ENCODE measurements around the gene MRPL10.

MRPL10 gene

DNA sequence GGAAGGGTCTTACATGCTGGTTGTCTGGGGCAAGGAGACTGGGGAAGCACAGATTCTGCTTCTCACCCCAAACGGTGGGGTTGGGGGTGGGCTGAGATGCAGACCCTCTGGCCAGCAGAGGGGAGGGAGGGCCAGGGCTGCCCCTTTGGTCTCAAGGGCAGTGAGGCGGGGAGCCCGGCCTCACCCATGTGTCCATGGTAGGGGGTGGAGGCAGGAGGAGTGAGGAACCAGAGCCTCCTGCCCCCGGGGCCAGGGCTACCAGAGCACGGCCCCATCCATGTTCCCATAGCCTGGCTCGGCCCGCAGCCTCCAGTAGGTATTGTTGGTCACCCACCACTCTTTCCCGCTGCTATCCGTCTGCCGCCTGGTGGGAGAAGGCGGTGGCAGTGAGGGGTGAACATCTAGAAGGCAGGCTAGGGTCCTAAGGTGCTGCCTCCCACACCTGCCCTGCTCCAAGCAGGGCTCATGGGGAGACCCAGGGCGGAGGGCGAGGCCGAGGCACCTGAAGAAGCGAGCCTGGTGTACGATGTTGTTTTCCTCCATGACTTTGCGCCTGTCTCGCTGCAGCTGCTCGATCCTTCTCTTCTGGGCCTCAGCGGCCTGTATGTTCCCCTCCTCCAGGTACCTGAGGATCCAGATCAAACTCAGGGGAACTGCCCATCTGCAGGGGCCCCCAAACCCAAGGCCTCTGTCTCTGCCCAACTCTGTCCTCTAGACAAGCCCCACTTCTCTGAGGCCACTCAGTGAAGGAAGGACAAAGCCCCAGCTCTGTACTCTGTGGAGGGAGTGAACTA lies 23.1 kb downstream of the MRPL10 start:
- no peak for DNase-seq (ENCODE audit: low read depth)
- TF ChIP-seq, protein P1, sequence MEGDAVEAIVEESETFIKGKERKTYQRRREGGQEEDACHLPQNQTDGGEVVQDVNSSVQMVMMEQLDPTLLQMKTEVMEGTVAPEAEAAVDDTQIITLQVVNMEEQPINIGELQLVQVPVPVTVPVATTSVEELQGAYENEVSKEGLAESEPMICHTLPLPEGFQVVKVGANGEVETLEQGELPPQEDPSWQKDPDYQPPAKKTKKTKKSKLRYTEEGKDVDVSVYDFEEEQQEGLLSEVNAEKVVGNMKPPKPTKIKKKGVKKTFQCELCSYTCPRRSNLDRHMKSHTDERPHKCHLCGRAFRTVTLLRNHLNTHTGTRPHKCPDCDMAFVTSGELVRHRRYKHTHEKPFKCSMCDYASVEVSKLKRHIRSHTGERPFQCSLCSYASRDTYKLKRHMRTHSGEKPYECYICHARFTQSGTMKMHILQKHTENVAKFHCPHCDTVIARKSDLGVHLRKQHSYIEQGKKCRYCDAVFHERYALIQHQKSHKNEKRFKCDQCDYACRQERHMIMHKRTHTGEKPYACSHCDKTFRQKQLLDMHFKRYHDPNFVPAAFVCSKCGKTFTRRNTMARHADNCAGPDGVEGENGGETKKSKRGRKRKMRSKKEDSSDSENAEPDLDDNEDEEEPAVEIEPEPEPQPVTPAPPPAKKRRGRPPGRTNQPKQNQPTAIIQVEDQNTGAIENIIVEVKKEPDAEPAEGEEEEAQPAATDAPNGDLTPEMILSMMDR (IDR thresholded peaks at IDR 0.05; ENCODE audit: control insufficient read depth, extremely low read depth, insufficient read depth), result no peak
- no peak overlapping the region for H3K4me3 ChIP-seq (ENCODE audit: low read depth, low read length)

DNA sequence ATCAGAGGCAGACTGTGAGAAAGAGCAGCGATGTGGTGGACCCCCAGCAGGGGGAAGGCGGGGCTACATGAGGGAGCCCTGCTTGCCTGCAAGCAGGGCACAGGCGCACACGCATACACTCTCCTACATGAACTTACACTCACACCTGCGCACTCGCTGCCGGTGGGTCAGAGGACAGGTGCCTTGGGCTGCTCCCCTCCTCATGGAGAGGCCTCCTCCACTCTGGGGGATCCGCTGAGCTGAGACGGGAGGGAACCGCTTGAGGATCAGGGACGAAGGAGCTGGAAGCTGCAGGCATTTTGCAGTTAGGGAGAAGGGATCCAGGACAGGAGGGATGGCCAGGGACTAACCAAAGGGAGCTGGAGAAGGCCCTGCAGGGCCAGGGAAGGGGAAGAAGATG lies 23.9 kb downstream of the MRPL10 start:
- no peak for DNase-seq (ENCODE audit: low read depth)
- H3K4me3 ChIP-seq (ENCODE audit: low read depth, low read length), result no peak overlapping the region
- TF ChIP-seq, protein P1 (IDR thresholded peaks at IDR 0.05; ENCODE audit: control insufficient read depth, extremely low read depth, insufficient read depth), result no peak

DNA sequence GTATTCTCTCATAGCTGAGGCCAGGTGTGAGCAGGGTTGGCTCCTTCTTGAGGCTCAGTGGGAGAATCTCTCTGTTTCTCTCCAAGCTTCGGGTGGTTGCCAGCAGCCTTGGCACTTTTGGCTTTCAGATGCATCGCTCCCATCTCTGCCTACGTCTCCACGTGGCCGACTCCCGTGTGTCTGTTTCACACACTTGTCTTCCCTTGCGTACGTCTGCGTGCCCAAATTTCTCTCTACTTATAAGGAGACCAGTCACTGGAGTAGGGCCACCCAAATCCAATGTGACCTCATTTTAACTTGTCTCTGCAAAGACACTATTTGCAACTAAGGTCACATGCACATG lies 24.5 kb downstream of the MRPL10 start:
- H3K4me3 ChIP-seq (ENCODE audit: low read depth, low read length), result no peak overlapping the region
- no peak for DNase-seq (ENCODE audit: low read depth)
- TF ChIP-seq, protein P1 (IDR thresholded peaks at IDR 0.05; ENCODE audit: control insufficient read depth, extremely low read depth, insufficient read depth), result no peak

DNA sequence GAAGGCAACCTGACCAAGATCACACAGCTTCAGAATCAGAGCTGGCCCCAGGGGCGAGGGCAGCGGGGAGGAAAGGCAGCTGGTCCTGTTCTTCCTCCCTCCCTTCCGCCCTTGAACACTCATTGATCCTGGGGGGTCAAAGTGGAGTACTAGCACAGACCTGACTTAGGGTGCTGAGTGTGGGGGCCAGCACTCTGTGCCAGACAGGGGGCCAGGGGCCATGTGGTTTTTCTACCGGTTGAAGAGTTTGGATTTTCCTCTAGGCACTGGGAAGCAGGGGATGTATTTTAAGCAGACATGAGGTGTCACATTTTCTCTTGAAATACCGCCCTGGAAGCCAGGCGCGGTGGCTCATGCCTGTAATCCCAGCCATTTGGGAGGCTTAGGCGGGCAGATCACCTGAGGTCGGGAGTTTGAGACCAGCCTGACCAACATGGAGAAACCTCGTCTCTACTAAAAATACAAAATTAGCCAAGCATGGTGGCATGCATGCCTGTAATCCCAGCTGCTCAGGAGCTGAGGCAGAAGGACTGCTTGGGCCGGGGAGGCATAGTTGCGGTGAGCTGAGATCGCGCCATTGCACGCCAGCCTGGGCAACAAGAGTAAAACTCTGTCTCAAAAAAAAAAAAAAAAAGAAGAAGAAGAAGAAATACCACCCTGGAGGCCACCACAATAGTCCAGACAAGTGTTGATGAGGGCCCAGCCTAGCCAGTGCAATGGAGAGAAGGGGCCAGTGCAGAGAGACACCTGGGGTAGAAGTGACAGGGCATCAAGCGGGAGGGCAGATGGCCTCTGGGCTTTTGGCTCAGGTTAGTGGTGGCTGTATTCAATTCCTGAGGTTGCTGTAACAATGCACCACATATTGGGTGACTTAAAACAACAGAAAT lies 25.1 kb downstream of the MRPL10 start:
- no peak overlapping the region for H3K4me3 ChIP-seq (ENCODE audit: low read depth, low read length)
- TF ChIP-seq, protein P1 (IDR thresholded peaks at IDR 0.05; ENCODE audit: control insufficient read depth, extremely low read depth, insufficient read depth), result no peak
- DNase-seq (ENCODE audit: low read depth), result no peak

DNA sequence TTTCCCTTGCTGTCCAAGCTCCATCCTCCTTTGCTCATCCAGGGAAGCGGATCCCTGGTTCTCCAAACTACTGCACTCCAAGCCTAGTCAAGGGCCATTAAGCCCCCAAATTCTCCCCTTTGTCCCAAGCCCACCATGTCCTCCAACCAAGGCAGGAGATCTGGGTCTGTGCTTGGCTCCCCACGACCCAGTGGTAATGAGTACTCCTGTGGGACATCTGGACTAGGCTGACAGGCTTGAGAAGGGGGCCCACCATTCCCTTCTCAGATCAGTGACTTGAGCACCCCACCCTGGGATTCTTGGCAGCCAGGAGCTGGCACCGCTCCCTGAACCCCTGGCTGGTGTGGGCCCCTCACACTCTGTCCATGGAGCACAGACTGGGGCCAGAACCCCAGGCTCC lies 26.9 kb downstream of the MRPL10 start:
- H3K4me3 ChIP-seq (ENCODE audit: low read depth, low read length), result no peak overlapping the region
- TF ChIP-seq, protein P1 (IDR thresholded peaks at IDR 0.05; ENCODE audit: control insufficient read depth, extremely low read depth, insufficient read depth), result no peak
- no peak for DNase-seq (ENCODE audit: low read depth)

DNA sequence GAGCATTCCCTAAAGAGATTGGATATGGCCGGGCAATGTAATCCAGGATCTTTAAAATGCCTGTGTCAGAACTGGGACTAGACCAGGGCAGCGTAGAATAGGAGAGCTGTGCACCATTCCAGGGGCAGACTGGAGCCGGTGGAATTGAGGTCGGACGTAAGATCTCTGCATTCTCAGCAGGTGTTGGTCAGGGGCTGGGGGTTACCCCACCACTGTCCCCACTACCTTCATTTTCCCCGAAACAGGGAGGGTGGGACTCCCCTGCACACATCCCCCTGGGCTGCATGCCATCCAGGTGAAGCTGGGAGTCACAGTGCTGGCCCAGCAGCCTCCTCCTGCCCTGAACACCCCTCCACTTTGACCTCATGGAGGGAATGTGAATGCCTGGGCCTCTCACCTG lies 27.6 kb downstream of the MRPL10 start:
- H3K4me3 ChIP-seq (ENCODE audit: low read depth, low read length), result no peak overlapping the region
- DNase-seq (ENCODE audit: low read depth), result no peak
- TF ChIP-seq, protein P1 (IDR thresholded peaks at IDR 0.05; ENCODE audit: control insufficient read depth, extremely low read depth, insufficient read depth), result no peak
